Uterus (tissue), 2 donors: Measurements from ENCODE around the gene OR52I2.

Experiments
- POLR2A ChIP-seq, 2 donors: fragments of 450-650 bp; IDR thresholded peaks; one replicate each; pipeline ENCODE4 v1.6.1; 2016; ENCODE audit warnings: antibody characterized with exemption in 2 of 2, mild to moderate bottlenecking in 1 of 2, moderate library complexity in 1 of 2
- TF ChIP-seq, protein P1 (sequence below), 4 experiments: fragments of 200-600 bp in 2 of 4; fragments of 450-650 bp in 2 of 4; sonication (generic) in 2 of 4; IDR thresholded peaks; one replicate each; pipeline ENCODE4 v1.5.1; 2016 to 2019; ENCODE audit warnings: antibody characterized with exemption in 4 of 4, mild to moderate bottlenecking in 2 of 4, moderate library complexity in 1 of 4

DNA sequence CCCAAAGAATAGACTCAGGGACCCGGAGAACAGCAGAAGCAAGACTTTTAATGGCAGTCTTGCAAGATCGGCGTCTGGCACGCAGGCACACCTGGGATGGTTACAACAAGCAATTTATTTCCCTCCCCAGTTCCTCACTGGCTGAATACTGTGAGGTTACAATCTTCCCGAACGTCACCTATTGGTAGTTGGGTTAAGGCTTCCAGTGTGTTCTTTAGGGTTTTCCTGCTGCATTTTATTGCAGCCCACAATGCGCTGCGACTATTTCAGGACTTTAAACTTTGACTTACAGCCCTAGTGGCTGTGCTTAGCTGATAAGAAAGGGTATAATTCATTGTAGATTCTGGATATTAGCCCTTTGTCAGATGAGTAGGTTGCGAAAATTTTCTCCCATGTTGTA lies 38.0 kb downstream of the OR52I2 start:
- TF ChIP-seq, protein P1, sequence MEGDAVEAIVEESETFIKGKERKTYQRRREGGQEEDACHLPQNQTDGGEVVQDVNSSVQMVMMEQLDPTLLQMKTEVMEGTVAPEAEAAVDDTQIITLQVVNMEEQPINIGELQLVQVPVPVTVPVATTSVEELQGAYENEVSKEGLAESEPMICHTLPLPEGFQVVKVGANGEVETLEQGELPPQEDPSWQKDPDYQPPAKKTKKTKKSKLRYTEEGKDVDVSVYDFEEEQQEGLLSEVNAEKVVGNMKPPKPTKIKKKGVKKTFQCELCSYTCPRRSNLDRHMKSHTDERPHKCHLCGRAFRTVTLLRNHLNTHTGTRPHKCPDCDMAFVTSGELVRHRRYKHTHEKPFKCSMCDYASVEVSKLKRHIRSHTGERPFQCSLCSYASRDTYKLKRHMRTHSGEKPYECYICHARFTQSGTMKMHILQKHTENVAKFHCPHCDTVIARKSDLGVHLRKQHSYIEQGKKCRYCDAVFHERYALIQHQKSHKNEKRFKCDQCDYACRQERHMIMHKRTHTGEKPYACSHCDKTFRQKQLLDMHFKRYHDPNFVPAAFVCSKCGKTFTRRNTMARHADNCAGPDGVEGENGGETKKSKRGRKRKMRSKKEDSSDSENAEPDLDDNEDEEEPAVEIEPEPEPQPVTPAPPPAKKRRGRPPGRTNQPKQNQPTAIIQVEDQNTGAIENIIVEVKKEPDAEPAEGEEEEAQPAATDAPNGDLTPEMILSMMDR (IDR thresholded peaks at IDR 0.05) = no peak
- no peak for TF ChIP-seq POLR2A (IDR thresholded peaks at IDR 0.05)
